Heart left ventricle (tissue), 13 donors: Measurements from ENCODE around the gene SMIM32.

Source experiments
- POLR2A ChIP-seq, 2 donors: fragments of 450-650 bp; IDR thresholded peaks; one replicate each; pipeline ENCODE4 v1.6.1; 2017; ENCODE audit warnings: antibody characterized with exemption in 2 of 2, mild to moderate bottlenecking in 2 of 2, moderate library complexity in 2 of 2
- TF ChIP-seq, protein P1 (sequence below), 12 donors: fragments of 200-600 bp; sonication (generic) in 4 of 12; IDR thresholded peaks; one replicate each; pipeline versions ENCODE4 v1.5.0 to v1.8.0; 2018 to 2022; ENCODE audit warnings: antibody characterized with exemption in 12 of 12, mild to moderate bottlenecking in 5 of 12
- donor health status: ischemic (EF 13 %, LVEDD 7.1; RV severe dilation, severe dysfunction).
- donor health status: DM: no; HTN: yes; CAD: no.
- donor health status: DM: no; HTN: no; CAD: no.
- donor health status: ischemic (EF 25% LVEDD 6.9; RV normal size, moderate dysfunction).
- donor health status: ischemic (EF 25% LVEDD 5.7; RV mildly dilated, moderate dysfunction).
- donor health status: ischemic (EF 35%, LVEDD 5.7; RV mildly dilated, moderate dysfunction).
- donor health status: nonischemic (EF 11% LVEDD 7.7; RV severe dilation, severe dysfunction).
- donor health status: DM: yes; HTN: yes; CAD: no.
- donor health status: PGD.
- donor health status: ischemic (EF 29% LVEDD 5.4; RV normal size, mild dysfunction).
- donor health status: nonischemic (EF 23%, LVEDD 6.1; RV moderate dilation, normal function).

DNA sequence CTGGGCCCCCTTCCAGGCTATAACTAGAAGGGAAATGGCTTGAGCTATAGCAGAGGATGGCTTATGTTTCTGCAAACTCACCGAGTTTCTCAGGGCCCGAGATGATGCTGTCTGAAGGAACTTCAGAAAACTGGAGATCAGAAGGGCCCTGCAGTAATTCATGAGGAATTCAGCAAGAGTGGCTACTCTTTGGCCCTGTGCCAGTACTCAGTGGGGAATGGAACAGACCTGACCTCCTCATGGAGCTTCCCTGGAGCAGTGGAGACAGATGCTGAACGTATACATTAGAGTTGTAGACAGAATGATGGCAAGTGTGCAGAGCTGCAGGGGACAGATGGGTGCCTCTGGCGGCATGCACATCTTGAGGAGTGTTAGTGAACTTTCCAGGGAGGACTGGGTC, 17.3 kb upstream of the SMIM32 start:
- TF ChIP-seq POLR2A (IDR thresholded peaks at IDR 0.05) = no peak
- TF ChIP-seq, protein P1, sequence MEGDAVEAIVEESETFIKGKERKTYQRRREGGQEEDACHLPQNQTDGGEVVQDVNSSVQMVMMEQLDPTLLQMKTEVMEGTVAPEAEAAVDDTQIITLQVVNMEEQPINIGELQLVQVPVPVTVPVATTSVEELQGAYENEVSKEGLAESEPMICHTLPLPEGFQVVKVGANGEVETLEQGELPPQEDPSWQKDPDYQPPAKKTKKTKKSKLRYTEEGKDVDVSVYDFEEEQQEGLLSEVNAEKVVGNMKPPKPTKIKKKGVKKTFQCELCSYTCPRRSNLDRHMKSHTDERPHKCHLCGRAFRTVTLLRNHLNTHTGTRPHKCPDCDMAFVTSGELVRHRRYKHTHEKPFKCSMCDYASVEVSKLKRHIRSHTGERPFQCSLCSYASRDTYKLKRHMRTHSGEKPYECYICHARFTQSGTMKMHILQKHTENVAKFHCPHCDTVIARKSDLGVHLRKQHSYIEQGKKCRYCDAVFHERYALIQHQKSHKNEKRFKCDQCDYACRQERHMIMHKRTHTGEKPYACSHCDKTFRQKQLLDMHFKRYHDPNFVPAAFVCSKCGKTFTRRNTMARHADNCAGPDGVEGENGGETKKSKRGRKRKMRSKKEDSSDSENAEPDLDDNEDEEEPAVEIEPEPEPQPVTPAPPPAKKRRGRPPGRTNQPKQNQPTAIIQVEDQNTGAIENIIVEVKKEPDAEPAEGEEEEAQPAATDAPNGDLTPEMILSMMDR (IDR thresholded peaks at IDR 0.05) = no peak
